ENCODE data around the gene PANK3. TPM values are rescaled to one million over a fixed set of nuclear protein-coding genes. Genes with fewer than 3 reads are reported as not detected.
A peak's percentile ranks its signal among the peaks of the same experiment; 100 is the strongest.

PANK3 gene
- 121 and 135 TPM in 2 replicates for total RNA-seq
- long read RNA-seq, full-length matches to known transcripts, result 3 of 31 reads
- long read RNA-seq, partial matches to known transcripts, result 8 of 31 reads
- long read RNA-seq, other reads (novel, unspliced or antisense), result 20 of 31 reads

DNA sequence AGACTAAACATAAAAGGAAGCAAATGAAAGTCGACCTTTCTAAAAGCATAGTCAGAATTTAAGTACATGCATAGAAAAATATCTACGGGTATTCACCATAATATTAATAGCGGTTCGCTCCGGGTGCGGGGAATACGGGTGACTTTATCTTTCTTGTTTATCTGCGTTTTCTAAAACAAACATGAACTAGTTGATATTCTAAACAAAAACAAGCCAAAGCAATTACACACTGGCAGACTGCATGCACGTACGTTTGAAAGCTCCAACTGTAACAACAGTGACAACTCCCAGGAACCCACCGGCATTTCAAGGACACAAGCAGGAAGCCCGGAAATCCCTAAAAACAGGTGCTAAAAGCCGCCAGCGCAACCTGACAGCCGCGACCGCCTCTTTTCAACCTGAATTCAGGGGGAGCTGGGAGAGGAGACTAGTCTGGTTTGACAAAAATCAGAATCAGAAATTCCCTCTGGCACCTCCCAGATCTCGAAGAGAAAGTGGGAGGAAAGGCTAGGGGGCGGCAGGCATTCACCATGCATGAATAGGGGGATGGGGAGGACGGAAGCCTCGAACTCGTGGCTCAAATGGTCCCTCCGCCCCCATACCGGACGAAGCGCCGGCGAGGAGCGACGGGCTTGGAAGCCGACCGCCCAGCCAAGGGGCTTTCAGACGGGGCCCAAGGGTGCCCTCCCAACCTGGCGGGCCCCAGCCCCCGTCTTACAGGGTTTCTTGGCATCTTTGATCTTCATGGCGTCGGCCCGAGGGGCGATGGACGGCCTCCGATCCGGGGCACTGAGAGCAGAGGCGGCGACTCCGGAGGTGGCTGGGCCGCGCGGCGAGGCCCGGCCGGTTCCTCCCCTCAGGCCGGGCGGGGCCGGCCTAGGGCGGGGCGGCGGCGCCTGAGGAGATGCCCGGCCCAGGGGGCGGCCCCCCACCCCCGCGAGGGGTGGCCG is at the start of gene PANK3:
TSS of gene PANK3 (minus strand) at position 831 of the 950 bp plus-strand sequence. CDS start at position 746, 85 bp downstream.
- H3K36me3 Mint-ChIP-seq (ENCODE audit: low read depth), result peaks cover 10% of the 10 kb centered on the region
- TF ChIP-seq, protein P1, sequence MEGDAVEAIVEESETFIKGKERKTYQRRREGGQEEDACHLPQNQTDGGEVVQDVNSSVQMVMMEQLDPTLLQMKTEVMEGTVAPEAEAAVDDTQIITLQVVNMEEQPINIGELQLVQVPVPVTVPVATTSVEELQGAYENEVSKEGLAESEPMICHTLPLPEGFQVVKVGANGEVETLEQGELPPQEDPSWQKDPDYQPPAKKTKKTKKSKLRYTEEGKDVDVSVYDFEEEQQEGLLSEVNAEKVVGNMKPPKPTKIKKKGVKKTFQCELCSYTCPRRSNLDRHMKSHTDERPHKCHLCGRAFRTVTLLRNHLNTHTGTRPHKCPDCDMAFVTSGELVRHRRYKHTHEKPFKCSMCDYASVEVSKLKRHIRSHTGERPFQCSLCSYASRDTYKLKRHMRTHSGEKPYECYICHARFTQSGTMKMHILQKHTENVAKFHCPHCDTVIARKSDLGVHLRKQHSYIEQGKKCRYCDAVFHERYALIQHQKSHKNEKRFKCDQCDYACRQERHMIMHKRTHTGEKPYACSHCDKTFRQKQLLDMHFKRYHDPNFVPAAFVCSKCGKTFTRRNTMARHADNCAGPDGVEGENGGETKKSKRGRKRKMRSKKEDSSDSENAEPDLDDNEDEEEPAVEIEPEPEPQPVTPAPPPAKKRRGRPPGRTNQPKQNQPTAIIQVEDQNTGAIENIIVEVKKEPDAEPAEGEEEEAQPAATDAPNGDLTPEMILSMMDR (conservative IDR thresholded peaks at IDR 0.05), result no peak
- peak within 1 kb of the TSS; percentile 99 for H3K4me3 Mint-ChIP-seq
- H3K9me3 Mint-ChIP-seq, result peaks cover 2% of the 10 kb centered on the region
- no peaks in the 10 kb centered on the region for H3K27me3 Mint-ChIP-seq (ENCODE audit: low read depth)
- peaks cover 47% of the 10 kb centered on the region for H3K4me1 Mint-ChIP-seq
- DNase-seq (ENCODE audit: low read depth, low spot score), result peak; percentile 48
- peak within 1 kb of the TSS; percentile 99 for H3K27ac Mint-ChIP-seq (ENCODE audit: unreplicated experiment)

- no peak overlapping the region for H3K4me3 Mint-ChIP-seq
- no peak for DNase-seq (ENCODE audit: low read depth, low spot score)
- no peaks in the 10 kb centered on the region for H3K36me3 Mint-ChIP-seq (ENCODE audit: low read depth)
- H3K4me1 Mint-ChIP-seq, result no peaks in the 10 kb centered on the region
- H3K27me3 Mint-ChIP-seq (ENCODE audit: low read depth), result no peaks in the 10 kb centered on the region
- TF ChIP-seq, protein P1 (conservative IDR thresholded peaks at IDR 0.05), result no peak
- H3K27ac Mint-ChIP-seq (ENCODE audit: unreplicated experiment), result no peak overlapping the region
- peaks cover 5% of the 10 kb centered on the region for H3K9me3 Mint-ChIP-seq
Observed at GRCh38 chr5:168624850-168625364, 45.7 kb upstream of the PANK3 start.

DNA sequence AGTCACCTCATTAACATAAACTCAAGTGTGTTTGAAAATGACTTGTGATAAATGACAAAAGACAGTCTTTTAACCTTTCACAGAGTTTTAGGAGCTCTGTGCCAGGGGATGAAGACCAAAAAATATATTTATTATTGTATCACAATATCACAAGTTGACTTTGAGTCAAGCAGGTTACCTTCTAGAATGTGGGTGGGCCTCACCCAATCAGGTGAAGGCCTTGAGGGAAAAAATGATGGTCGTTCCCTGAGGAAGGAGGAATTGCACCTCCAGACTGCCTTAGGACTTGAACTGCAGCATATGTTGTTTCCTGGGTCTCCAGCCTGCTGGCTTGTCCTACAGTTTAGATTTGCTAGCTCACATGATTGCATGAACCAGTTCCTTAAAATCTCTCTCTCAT is 41.6 kb upstream of the PANK3 start:
- H3K4me3 Mint-ChIP-seq, result no peak overlapping the region
- no peak for DNase-seq (ENCODE audit: low read depth, low spot score)
- H3K4me1 Mint-ChIP-seq, result no peaks in the 10 kb centered on the region
- no peak overlapping the region for H3K27ac Mint-ChIP-seq (ENCODE audit: unreplicated experiment)
- no peaks in the 10 kb centered on the region for H3K36me3 Mint-ChIP-seq (ENCODE audit: low read depth)
- H3K9me3 Mint-ChIP-seq, result no peaks in the 10 kb centered on the region
- no peaks in the 10 kb centered on the region for H3K27me3 Mint-ChIP-seq (ENCODE audit: low read depth)
- TF ChIP-seq, protein P1 (conservative IDR thresholded peaks at IDR 0.05), result no peak

DNA sequence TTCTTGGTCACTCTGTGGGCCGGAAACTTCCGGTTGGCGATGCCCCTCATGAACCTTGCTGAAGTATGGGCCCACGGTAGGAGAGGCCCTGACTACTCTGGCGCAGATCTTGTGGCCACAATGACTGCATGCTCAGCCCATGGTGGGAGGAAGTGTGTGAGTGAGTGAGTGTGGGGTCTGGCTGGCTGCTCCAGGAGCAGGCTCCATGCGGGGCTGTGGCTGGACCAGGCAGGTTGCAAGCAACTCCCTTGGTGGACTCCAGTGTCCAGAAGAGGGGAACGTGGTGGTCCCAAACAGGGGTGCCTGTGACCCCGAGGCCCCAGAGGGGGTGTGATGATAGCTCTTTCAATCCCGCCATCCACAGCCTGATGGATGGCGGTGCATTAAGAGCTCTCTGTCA is 35.5 kb upstream of the PANK3 start:
- H3K4me1 Mint-ChIP-seq, result peaks cover 15% of the 10 kb centered on the region
- TF ChIP-seq, protein P1 (conservative IDR thresholded peaks at IDR 0.05), result no peak
- H3K36me3 Mint-ChIP-seq (ENCODE audit: low read depth), result no peaks in the 10 kb centered on the region
- DNase-seq (ENCODE audit: low read depth, low spot score), result no peak
- no peaks in the 10 kb centered on the region for H3K27me3 Mint-ChIP-seq (ENCODE audit: low read depth)
- H3K9me3 Mint-ChIP-seq, result no peaks in the 10 kb centered on the region
- no peak overlapping the region for H3K27ac Mint-ChIP-seq (ENCODE audit: unreplicated experiment)
- H3K4me3 Mint-ChIP-seq, result no peak overlapping the region

DNA sequence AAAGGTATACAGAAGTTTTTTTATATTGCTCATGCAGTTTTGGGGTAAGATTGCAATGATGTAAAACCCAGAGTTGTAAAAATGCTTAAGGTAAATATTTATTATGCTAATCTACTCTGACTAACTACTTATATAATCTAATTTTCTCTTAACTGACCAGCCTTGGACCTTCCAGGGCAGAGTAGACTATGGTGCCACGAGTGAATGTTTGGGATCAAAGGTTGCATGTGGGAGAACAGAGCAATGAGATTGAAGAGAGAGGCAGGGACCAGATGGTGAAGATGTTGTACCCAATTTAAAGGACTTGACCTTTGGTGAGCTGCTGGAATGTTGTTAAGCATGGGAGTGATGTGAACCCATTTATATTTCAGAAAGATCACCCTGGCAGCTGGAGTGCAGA is 34.8 kb upstream of the PANK3 start:
- Mint-ChIP-seq H3K4me3 (no peak overlapping the region), H3K36me3 (ENCODE audit: low read depth) (no peaks in the 10 kb centered on the region), H3K4me1 (peaks cover 17% of the 10 kb centered on the region), H3K9me3 (no peaks in the 10 kb centered on the region), H3K27ac (ENCODE audit: unreplicated experiment) (no peak overlapping the region), H3K27me3 (ENCODE audit: low read depth) (no peaks in the 10 kb centered on the region)
- TF ChIP-seq, protein P1 (conservative IDR thresholded peaks at IDR 0.05), result no peak
- DNase-seq (ENCODE audit: low read depth, low spot score), result no peak
